CD1c-positive myeloid dendritic cell (primary cell): ENCODE data around the gene JTB.

Source experiments
- DNase-seq: peaks from one replicate; pipeline ENCODE4 v3.0.0-alpha.2; 2016; ENCODE audit errors: extremely low spot score

Gene JTB

DNA sequence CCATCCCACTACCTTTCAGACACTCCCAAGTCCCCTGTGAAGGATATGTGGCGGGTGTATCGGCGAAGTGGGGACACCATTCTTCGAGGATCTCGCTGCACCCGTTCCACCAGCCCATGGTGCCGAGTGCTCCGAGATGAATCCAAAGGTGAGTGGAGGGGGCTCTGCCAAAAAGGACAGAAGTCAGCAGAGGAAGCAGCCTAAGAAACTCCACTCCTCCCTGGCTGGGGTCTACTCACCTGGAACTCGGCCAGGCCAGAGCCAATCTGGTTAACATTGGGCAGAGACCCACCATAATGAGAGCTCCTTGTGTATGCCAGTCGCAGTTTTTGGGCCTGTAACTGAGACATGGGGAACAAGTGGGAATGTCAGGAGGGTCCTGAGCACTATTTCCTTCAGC lies 22.6 kb downstream of the JTB start:
- DNase-seq, result no peak

DNA sequence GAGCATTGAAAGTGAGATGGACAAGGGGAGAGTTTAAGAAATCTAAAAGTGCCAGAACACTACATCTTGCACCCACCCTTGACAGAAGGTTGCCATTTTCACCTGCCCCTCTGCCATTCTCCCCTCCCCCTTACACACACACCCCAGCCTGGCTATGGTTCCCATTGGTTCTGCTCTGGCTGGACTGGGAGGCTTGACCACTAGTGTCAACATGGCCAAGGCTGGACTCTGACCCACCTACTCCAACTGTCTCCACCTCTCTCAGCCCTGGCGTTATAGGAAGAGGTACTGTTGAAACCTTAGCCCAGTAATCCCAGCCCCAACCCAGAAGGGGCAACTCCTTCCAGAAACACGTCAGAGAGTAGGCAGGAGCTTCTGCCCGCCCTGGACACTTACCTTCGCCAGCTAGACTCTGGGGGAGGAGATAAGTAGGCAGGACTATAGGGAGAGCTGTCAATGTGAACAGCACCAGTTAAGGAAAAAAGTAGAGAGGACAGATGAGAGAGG lies 23.6 kb downstream of the JTB start:
- no peak for DNase-seq

DNA sequence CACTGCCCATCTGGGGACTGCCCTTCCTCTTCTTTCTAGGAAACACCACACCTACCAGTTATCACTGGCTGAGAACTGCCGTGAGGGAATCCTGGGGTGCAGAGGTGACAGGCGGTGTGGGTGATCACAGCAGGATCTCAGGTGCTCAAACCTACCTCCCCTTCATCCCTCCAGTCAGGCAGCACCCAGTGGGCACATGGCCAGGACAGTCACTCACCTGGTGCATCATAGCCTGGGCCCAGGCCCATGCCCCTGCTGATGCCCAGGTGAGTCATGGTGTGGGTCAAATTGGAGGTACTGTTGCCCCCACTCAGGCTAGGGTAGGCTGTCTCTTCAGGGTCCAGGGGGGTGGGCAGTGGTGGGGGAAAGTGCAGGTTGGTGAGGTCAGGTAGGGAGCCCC lies 25.7 kb downstream of the JTB start:
- no peak for DNase-seq

DNA sequence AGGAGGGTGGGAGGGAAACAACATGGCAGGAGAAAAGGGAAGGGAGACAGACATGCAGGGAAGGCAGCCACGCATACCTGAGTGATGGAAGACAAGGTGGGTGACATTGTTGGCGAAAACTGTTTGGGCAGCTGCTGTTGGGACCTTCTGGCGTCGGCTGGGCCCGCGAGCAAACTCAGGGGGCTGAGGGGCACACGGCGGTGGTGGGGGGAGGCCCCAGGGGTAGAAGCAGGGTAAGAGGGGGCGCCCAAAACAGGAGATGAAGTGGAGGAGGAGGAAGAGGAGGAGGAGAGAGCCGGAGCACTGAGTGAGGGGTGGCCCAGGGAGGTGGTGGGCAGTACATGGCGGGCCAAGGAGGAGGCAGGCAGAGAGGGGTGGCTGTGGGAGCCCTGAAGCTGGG lies 26.3 kb downstream of the JTB start:
- no peak for DNase-seq

DNA sequence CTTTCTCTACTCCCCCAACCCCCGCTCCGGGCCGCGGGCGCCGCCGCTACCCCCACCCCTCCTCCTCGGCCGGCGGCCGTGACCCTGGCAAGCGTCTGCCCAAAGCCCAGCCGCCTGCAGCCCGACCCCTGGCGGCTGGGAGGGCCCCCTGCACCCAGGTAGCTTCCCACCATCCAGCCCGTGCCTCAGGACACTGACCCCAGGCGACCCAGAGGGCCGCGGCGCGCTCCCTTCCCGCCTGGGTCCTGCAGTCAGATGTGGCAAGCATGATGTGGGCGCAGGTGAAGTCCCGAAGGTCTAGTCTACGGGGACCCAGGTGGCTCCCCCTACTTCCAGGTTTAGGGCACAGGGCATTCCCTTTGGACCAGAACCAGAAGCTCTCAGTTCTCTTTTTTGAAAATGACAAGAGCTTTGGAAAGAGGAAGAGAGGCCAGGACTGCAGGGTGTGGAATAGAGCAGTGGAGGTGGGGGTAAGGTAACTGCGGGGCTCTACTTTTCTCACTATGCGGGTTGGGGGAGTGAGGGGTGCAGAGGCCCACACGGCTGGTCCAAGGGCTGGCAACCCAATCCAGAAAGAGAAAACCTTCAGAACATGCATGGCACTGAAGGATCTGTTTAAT lies 30.7 kb downstream of the JTB start, which contains the start of gene DENND4B:
TSS of gene DENND4B (minus strand) at position 97 of the 620 bp plus-strand sequence. CDS start 2,344 bp downstream, outside the sequence.
- peak; percentile 87 for DNase-seq

DNA sequence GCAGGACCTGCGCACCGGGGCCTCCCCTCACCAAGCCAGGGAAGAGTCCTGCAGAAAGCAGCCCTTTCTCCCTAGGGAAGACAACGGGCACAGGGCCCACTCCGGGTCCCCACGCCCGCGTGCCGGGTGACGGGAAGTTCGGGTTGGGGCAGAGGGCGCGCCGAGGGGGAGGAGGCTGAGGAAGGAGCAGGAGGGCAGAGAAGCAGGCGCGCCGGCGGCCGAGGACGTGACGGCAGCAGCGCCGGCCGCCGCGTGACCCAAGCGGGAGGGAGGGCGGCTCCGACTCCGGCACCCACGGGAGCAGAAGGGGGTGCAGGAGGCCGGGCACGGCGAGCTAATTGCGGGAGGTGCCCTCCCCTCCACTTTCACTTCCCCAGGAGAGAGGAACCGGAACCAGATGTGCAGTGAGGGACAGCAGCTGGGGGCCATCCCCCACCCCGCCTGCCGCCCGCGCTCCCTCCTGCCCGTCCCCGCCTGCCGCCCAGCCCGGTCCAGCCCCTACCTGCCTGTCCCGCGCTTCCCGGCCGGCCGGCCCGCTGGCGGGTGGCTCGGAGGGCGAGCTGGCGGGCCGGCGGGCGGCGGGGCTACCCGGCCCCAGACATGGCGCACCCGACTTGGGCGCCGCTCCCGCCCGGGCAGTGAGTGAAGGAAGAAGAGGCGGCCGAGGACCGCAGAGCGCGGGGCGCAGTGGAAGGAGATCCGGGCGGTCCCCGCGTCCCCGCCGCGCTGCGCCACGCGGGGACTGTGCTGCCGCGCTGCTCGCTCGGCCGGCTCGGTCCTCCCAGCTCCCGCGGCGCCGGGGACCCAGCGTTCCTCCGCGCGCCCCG lies 31.5 kb downstream of the JTB start:
- peak; percentile 97 for DNase-seq

DNA sequence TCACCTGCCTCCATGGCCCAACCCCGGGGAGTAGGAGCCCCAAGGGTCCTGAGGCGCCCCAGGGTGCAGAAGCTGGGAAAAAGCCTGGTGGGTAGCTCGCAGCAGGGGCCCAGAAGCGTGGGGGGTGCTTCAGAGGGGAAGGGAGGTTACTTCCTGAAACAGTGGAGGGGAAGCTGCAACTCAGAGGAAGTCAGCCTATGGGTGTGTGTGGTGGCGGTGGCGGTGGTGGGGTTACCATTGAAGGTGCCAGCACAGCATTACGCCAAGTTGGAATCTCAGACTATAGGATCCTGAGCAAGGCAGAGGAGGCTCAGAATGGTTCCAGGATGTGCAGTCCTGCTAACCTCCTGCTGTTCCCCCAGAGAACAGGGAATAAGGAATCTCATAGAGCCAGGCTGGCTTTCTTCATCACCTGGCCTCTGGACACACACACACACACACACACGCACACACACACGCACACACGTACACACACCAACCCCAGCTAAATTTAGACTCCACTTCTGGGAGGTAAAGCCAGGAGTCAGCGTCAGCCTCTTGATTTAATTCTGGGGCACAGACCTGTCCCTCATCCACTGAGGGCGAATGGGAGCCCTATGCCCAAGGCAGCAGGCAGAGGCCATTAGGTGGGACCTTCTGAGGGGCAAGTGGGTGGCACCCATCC lies 32.2 kb downstream of the JTB start:
- peak; percentile 93 for DNase-seq

DNA sequence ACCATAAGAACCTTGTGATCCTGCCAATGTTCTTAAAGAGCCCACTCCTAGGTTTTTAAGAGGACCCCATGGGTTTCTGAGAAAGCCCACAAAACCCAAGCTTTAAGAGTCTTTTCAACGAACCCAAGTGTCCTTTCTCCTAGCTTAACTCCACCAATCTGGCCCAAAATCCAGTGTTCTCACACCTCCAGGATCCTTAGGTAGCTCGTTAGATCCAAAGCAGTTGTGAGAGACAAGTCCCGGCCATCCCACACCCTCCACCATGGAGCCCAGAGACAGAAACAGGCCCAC lies 32.7 kb downstream of the JTB start:
- DNase-seq, result no peak

DNA sequence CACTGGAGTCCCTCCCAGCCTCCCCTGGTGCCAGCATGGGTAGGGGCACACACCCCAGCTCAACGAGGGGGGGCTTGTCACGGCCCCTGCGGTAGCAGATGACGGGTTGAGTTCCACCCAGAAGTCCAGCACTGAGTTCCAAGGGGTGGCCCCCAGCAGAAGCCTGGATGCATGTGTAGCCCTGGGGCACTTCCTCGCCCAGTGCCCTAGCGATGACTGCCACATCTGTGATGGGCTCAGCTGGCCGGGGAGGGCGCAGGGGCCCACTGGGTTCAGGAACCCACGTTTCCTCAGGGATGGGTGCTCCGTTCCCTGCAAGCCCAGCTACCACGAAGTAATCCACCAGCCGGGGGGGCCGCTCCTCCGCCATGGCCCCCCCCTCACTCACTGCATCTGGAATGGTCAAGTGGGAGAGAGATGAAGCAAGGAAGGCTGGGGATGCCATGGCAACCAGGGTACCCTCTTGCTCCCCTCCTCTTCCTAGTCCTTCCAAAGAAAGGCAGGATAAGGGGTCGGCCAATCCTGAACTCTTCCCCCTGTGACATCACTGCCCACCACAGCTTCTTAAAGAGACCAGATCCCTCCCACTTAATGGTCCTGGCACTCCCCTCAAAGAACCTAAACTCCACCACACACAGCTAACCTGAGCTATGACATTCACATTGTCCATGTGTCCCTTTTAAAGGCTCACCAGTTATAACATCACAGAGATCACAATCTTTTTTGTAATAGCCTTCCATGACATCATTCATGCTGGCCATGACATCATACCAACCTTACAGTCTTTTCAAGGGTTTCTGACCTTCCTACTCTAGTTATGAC lies 33.3 kb downstream of the JTB start:
- DNase-seq, result peak; percentile 66

DNA sequence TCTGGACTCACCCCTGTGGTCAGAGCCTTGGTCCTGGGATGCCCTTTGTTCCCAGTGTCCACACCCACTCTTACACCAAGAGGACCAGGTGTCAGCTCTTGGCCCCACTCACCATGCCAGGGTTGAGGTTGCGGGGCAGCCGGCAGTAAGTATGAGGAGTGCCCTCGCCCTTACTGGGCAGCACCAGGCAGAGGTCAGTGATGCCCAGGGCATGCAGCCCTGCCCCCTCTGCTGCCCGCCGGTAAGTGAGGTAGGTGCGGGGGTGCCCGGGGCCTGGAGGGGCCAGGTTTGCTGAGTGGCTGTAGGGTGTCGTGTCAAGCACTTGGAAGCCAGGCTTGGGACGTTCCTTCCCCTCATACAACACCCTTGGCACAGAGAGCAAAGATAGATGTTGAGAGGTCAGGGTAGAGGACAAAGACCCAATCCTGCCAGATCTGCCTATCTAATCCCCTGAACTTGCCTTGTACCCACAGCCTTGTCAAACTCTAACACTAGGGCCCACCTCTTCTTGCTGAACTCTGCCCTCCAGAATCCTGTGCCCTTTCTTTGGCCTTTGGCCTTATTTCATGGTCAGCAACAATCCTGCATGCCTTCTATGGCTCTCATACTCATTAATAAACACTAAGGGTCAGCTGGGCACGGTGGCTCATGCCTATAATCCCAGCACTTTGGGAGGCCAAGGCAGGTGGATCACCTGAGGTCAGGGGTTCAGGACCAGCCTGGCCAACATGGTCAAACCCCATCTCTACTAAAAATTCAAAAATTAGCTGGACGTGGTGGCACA lies 34.5 kb downstream of the JTB start:
- no peak for DNase-seq

DNA sequence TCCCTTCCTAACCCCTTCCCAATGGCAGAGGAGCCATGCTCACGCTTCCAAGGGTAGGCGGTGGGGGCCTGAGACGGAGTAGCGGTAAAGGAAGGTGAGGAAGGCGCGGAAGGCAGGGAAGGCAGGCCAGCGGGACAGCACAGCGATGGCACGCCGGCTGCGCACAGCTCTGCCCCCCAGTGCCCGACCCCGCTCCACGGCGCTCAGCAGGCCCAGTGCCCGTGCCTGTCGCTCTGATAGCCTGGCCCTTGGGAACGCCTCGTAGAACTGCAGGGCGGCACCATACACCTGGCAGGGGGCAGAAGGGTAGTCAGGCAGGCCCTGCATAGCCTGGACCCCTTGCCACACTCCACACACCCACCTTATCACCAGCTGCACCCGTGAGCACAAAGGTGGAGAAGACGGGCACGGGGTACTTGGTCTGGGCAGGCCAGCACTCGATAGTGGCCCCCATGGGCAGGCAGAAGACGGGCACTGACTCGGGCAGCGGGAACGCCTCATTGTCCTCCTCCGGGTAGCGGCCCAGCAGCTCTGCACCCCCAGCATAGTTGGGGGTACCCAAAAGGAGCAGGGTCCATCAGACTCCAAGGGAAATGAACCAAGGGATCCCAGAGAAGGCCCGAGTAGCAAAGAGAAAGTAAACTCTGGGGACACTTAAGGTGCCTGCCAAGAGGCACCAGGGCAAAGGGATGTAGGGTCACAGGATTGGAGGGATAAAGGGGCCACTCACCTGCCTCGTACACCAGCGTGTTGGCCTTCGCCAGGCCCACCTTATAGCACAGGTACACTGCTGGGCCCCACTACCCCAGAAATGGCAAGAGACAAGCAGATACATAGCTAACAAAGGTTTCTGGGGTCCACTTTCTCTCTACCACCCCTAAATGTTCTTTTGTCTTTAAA lies 35.4 kb downstream of the JTB start:
- DNase-seq, result no peak

DNA sequence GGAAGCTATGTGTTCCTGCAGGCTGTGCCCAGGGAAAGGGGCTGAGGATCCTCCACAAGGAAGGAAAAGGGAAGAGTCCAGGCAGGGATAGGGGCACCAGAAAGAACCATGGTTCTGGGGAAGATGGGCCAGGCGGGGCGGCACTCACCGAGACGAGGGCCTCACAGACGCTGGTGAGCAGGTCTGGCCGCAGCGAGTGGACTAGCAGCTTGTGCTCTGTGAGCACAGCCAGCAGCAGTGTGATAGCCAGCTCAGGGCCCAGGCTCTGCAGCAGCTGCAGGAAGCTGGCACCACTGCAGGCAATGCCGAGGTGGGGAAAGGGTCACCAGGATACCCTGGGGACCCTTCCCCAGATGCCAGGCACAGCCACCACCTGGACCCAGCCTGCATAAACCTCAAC lies 36.7 kb downstream of the JTB start:
- no peak for DNase-seq

DNA sequence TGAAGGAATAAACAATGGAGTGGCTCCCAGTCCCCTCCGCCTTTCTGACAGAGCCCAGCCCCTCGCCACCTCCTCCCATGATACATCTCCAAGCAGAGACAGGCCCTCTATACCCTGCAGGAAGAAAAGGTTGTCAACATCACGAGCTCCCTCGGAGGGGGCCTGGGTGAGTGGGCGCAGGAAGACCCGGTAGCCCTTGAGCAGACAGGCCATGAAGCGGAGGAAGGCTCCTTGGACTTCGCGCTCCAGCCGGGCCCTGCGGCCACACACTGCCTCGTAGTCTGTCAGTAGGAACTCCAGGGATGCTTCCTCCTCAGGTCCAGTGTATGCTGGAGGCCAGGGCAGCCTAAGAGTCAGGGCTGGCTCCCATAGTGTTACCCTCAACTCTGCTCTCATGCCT lies 38.0 kb downstream of the JTB start:
- DNase-seq, result no peak

DNA sequence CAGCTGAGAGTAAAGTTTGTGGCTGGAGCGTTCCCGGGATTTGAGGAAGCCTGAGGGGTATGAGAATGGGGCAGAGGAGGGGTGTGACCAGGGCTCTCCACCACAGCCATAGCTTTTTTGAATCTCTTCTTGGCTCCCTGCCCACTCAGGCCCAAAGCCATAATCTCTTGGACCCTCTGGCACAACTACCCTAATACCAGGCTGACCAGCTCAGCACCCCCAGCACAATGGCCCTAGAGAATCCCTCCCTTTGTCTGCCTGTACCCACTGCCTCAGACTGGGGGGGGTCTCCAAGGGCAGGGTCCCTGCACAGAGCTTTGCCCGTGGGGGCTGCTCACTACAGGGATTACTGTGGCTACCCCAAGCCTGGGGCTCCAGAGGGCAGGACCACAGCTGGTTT lies 38.5 kb downstream of the JTB start:
- no peak for DNase-seq

DNA sequence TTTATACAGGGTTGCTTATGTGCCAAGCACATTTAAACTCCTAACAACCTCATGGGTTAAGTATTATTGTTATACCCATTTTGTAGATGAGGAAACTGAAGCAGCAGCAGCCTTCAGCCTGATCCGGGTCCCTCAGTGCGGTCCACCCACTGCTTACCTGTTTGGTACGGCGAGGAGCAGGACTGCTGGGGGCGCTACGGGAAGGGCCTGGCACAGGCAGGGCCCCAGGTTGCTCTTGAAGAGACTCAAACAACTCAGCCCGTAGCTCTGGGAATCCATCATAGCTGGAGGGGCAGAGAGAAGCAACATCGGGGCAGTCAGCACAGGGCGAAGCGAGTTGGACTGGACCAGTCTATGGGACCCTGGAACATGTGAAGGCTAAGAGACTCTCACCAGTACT lies 40.1 kb downstream of the JTB start:
- no peak for DNase-seq

DNA sequence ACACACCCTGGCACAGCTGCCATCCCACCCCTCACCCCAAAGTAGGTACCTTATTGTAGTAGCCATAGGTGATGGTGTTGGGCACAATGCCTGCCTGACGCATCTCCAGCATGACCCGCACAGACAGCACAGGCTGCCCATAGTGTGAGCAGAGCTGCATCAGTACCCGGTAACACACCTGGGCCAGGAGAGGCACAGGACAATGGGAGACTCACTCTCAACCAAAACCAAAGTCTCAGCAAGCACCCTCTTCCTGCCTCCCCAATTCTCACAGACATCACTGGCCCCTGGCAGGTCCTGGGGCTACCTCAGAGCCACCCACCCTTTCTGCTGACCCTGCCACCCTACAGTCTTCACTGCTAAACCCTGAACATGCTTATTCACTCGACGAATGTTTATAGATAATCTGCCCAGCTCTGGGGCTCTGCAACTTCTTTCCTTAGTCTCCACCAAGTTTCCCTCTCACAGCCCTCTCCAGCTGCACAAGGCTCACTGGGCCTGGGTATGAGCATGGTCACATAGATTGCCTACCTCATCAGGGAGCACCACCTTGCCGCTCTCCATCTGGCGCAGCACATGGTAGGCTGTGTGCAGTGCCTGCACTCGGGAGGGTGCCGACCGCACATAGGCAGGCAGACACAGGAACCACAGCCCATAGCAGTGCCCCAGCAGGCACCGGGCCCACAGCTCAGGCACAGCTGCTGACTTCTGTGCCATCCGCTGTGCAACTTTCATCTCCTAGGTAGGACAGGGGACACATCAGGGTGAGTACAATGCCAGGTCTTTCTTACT lies 41.3 kb downstream of the JTB start:
- no peak for DNase-seq

DNA sequence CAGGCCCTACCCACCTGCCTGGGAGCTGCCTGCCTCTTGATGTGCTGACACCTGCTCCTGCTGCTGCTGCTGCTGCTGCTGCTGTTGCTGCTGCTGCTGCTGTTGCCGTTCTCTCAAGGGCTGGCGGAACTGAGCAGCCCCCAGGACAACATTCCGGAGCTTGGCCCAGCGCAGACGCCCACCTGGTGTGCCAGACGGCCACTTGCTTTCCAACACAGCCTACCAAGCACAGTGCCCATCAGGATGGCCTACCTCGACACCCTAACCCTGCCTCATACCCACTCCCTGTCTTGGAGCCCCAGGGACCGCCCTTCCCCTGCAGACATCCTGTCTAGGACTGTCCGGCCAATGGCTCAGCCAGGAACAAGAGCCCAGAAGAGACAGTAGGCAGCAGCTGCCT lies 42.7 kb downstream of the JTB start:
- no peak for DNase-seq

DNA sequence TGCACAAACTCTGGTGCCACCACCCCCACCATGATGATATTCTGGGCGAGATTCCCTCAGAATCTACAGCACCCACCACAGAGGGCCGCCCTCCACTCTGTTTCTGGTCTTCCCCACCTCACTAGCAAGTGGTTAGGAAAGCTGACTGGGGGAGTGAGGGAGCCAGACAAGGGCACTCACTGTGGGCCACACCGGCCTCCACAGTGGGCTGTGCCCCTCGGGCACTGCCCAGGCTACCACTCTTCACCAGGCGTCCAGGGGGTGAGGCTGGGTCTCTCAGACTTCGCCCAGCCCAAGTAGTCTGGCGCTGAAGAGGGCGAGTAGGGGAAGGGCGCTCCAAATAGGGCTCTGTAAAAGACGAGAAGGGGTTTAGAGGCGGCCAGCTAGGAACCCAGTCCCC lies 43.5 kb downstream of the JTB start:
- no peak for DNase-seq

DNA sequence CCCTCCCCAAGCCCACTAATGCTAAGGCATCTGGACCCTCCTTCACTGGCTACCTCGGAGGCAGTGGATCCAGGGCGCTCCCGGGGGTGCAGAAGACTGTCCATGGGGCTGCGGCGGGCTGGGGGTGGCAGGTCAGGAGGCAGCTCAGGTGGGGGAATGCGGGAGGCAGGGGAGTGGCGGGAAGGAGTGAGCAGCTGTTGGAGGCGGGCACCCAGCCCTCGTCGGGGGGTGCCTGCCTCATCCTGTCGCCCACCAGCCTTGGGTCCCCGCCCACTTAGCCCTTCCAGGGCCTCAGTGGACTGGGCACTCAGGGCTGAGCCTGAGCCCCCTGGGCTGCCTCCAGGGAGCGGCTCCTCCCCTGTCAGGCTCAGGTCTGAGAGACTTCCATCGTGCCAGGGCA lies 44.0 kb downstream of the JTB start:
- no peak for DNase-seq
